HS-5 (cell line): ENCODE measurements around the gene STK40.

Experiments used
- DNase-seq: peaks from one replicate; pipeline ENCODE4 v3.0.0-alpha.2; 2012; ENCODE audit warnings: low read depth

The STK40 gene, protein sequence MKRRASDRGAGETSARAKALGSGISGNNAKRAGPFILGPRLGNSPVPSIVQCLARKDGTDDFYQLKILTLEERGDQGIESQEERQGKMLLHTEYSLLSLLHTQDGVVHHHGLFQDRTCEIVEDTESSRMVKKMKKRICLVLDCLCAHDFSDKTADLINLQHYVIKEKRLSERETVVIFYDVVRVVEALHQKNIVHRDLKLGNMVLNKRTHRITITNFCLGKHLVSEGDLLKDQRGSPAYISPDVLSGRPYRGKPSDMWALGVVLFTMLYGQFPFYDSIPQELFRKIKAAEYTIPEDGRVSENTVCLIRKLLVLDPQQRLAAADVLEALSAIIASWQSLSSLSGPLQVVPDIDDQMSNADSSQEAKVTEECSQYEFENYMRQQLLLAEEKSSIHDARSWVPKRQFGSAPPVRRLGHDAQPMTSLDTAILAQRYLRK

DNA sequence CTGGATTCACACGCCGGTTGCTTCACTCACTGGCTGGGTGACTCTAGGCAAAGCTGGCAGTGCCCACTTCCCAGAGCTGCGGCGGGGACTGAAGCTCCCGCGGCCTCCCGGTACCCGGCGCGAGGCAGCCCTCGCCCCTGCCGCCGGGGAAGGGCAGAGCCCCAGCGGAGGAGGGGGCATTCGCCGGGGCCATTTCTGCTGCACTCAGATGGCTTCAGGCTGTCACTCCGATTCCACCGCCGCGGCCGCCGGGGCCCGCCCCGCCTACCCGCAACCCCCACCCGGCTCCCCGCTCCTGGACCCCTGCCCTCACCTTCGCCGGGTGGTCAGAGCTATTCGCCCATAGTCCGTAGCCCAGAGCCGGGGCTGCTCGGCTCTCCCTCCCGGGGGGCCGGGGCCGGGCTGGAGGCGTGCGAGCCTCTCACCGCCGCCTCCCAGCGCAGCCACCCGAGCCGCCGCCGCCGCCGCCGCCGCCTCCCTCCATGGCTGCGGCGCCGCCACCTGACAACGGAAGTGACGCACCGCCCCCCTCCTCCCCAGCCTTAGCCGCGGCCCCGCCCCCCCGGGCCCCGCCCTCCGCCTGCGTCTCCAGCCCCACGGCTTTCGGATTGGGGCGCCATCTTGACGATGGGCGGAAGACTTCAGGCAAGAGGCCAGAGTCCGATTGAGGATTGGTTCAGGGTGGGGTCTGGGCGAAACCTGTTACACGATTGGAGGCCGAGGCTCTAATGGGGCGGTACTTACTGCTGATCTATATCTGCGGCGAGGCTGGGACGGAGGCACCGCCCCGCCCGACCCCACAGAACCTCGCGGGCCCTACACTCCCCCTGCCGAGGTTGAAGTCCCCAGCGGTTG is at the start of gene STK40:
Gene STK40, minus strand, starts transcription at position 515 of the 855 bp plus-strand sequence. CDS start 24,592 bp downstream, outside the sequence.
- peak; percentile 97 for DNase-seq

DNA sequence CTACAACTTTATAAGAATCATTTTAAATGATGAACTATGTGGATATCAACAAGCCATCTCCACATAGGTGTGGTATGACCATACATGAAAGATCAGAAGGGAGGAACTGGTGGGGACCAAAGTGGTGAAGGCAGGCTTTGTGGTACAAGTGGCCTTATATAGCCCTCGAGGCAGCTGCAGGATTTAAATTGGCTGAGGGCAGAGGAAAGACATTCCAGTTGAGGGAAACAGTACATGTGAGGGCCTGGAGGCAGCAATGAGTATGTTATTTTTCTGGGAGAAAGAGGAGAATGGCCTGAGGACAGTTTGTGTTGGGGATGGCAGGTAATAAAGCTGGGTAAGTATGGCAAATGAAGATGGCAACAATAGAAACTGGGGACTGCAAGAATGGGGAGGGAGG is 47.4 kb upstream of the STK40 start:
- no peak for DNase-seq

DNA sequence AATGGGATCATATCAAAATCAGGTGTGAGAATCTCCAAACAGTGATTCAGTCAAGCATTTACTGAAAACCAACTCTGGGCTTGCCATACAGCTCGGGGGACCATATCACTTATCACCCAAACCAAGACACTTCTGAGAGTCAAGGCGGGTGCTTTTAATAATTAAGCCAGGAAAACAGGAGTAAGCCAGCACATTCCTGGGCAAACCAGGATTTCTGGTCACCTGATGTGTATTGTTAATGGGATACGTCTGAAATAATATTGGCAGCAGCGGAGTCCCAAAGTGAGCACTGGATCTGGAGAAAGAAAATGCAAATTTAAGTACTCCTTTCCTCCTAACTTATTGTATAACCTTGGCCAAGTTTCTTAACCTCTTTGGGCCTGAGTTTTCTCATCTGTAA is 46.9 kb upstream of the STK40 start:
- DNase-seq: no peak

GRCh38 chr1:36425791-36426190 is 40.1 kb upstream of the STK40 start:
- DNase-seq: no peak

- DNase-seq: no peak
Measured at GRCh38 chr1:36421649-36422048, 35.9 kb upstream of the STK40 start.

GRCh38 chr1:36420836-36421317 is 35.2 kb upstream of the STK40 start:
- peak; percentile 53 for DNase-seq

DNA sequence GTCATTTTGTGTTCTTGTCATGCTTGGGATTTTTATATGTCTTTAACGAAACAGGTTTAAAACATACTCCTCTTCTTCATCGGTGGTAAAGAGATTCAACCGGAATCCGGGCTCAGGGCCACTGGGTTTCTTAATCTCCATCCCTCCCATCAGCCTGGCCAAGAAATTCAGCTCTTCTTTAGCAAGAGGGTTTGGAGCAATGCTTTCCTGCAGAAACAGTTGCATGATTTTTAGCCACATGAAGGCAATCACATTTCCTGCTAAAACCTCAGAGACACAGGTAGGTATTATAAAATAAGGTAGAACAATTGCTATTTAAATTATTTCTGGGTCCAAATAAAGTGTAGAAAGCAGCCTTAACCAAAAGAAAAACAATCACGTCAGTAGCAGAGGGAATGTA is 34.7 kb upstream of the STK40 start:
- no peak for DNase-seq

DNA sequence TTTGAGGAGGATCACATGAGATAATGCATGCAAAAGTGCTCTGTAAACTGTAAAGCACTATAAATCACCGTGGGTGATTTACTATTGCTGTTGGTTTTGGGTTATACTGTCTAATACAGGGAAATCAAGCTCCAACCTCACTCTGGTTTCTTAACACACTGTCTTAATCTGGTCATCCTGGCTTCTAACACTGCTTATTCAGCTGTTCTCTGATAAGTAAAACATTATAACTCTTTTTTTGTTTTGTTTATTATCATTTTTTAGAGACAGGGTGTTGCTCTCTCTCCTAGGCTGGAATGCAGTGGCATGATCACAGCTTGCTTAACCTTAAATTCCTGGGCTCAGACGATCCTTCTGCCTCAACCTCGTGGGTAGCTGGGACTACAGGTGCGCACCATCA is 33.8 kb upstream of the STK40 start:
- no peak for DNase-seq

GRCh38 chr1:36419140-36419539 is 33.4 kb upstream of the STK40 start:
- no peak for DNase-seq

GRCh38 chr1:36417931-36418330 is 32.2 kb upstream of the STK40 start:
- DNase-seq: no peak

DNA sequence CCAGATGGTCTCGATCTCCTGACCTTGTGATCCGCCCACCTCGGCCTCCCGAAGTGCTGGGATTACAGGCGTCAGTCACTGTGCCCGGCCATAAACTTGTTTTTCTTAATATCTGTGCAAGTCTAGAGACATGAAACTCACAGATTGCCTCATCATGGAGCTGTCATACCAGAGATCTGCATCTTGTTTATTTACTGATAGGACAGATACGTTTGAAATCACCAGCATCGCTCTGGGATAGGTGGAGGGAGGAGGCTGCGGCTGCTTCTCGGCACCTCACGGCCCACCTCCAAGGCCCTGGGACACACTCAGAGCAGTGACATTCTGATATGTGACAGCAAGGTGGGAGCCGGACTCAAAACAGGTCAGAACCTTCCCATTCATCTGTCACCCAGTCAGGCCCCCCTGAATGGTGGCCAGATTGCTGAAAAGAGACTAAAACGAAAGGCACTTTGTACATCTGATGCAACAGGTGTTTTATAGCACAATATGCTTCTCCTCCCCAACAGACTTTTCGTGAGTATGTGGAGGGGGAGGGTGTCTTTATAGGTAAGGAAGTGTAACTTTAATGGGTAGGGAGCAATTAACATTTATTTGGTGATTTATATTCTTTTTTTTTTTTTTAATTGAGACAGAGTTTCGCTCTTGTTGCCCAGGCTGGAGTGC is 30.1 kb upstream of the STK40 start:
- no peak for DNase-seq

GRCh38 chr1:36414384-36414783 is 28.7 kb upstream of the STK40 start:
- no peak for DNase-seq

- no peak for DNase-seq
Measured at GRCh38 chr1:36411674-36412648, 26.2 kb upstream of the STK40 start.

- DNase-seq: no peak
Measured at GRCh38 chr1:36408479-36408878, 22.8 kb upstream of the STK40 start.

DNA sequence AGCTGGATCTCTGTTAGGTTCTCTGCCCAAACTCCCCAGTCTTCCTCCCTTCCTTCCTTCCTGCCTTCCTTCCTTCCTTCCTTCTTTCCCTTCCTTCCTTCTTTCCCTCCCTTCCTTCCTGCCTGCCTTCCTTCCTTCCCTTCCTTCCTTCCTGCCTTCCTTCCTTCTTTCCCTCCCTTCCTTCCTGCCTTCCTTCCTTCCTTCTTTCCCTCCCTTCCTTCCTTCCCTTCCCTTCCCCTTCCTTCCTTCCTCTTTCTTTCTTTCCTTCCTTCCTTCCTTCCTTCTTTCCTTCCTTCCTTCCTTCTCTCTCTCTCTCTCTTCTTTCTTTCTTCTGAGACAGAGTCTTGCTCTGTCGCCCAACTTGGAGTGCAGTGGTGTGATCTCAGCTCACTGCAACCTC is 20.7 kb upstream of the STK40 start:
- no peak for DNase-seq

DNA sequence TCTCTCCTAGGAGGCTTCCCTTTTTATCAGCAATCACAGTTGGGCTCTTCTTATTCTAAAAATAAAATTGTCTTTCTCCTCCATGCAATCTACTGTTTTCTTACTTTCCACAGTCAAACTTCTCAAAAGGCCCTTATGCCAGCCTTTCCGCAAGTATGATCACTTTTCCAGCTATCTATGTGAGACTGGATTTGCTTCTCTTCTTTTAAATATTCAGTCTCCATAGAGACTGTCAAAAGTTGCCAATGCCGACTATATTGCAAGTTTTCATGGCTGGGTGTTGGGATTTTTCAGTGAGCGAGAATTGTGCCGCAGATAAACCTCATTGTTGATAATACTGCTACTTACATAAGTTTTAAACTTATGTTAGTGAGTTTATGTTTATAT is 16.8 kb upstream of the STK40 start:
- DNase-seq: no peak

- no peak for DNase-seq
Measured at GRCh38 chr1:36401602-36402503, 16.1 kb upstream of the STK40 start.

GRCh38 chr1:36400825-36401601 is 15.3 kb upstream of the STK40 start:
- DNase-seq: peak; percentile 83

- DNase-seq: no peak
Measured at GRCh38 chr1:36400514-36400824, 14.7 kb upstream of the STK40 start.
